Astrocyte of the spinal cord (primary cell): ENCODE results near the gene BMAL1.

Experiments
- DNase-seq: peaks from one replicate; pipeline ENCODE4 v3.0.0; 2011; ENCODE audit warnings: low read depth, low spot score
- H3K4me3 ChIP-seq: 2 replicates; pipeline ENCODE4 v1.5.1; 2011; ENCODE audit warnings: low read depth, mild to moderate bottlenecking, low read length, moderate library complexity
- in situ Hi-C: cut with HindIII; loops from 2 replicates; pipeline ENCODE4 v1.10.0; 2017; ENCODE audit warnings: low sequenced_read_pairs
- TF ChIP-seq, protein P1 (sequence below): IDR thresholded peaks from 2 replicates; pipeline ENCODE4 v1.5.1; 2012; ENCODE audit warnings: low read depth, mild to moderate bottlenecking, low read length, inconsistent platforms

BMAL1 gene

DNA sequence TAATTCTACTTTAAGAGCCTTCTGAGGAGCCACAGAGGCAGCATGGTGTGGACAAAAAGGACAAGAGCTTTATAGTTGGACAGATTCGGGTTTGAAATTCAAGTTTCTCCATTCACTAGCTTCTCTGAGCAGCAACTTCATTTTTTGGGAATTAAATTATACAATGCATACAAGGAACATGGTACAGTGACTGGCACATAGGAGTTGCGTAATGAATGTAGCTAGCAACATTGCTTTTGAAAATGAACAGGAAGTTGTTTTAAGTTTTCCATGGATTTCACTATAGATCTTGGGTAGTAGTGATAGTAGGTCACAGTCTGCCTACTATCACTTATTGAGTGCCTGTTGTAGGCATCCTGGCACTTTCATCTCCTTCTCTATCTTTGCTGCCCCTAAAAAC is 41.0 kb upstream of the BMAL1 start:
- TF ChIP-seq, protein P1, sequence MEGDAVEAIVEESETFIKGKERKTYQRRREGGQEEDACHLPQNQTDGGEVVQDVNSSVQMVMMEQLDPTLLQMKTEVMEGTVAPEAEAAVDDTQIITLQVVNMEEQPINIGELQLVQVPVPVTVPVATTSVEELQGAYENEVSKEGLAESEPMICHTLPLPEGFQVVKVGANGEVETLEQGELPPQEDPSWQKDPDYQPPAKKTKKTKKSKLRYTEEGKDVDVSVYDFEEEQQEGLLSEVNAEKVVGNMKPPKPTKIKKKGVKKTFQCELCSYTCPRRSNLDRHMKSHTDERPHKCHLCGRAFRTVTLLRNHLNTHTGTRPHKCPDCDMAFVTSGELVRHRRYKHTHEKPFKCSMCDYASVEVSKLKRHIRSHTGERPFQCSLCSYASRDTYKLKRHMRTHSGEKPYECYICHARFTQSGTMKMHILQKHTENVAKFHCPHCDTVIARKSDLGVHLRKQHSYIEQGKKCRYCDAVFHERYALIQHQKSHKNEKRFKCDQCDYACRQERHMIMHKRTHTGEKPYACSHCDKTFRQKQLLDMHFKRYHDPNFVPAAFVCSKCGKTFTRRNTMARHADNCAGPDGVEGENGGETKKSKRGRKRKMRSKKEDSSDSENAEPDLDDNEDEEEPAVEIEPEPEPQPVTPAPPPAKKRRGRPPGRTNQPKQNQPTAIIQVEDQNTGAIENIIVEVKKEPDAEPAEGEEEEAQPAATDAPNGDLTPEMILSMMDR = no peak
- in situ Hi-C loops = no loop called here
- DNase-seq = no peak
- H3K4me3 ChIP-seq = no peak overlapping the region

DNA sequence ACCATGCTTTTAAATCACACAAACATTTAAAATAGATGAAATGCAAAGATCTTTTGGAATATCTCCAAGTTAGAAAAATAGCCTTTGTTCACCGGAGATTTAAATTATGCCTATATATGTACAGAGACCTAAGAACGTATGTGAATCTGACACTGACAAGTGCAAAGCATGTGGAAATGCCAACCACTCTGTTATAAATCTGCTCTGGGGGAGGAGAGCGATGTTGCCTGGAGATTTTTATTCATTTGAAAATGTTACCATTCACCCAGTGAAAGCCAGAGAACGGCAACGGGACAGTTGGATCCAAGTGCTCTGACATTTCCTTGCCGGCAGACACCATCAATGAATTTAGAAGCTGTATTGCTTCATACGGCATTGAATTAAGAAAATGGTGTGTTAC is 39.8 kb upstream of the BMAL1 start:
- in situ Hi-C loops = no loop called here
- H3K4me3 ChIP-seq = no peak overlapping the region
- TF ChIP-seq, protein P1 = no peak
- no peak for DNase-seq

DNA sequence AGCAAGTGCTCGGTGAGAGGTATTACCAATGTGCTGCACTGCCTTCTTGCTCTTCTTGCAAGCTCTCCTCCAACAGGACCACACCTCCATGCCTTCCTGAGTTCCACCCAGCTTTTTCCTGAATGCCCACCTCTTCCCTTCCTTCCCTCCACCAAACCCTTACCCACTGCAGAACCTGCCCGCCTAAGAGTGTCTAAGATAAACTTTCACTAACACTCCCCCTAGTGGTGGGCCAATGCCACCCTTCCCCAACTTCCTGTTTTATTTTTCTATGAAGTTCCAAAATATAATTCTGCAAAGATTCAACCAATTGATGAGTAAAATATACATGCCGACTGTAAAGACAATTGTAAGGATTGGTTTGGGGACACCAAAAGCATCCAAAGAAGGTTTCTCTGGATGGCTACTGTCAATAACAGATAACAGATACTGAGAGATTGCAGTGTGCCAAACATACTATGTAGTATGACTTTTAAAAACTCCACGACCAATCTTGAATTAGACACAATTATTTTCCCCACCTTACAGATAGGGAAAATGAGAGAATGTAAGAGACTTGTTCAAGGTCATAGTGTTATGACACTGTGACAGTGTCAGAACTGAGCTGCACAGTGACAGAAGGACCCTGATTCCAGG is 38.6 kb upstream of the BMAL1 start:
- in situ Hi-C loops = no loop called here
- TF ChIP-seq, protein P1 = peak; percentile 92

DNA sequence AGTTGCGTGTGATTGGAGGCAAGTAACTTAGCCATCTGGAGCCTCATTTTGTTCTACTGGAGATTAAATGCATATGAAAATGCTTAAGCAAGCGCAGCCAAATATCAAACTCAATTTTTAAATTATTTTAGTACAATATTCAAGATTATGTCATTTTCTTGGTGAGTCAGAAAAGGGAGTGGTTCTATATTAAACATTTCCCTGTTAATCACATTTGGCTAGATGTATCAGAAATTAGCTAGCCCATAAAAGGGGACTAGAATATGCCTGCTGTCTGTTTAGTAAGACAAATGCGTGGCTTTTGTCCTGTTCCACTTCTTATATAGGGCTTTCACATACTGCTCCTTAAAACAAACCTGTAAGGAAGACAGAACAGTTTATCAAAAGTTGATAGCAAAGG is 35.0 kb upstream of the BMAL1 start:
- DNase-seq = no peak
- in situ Hi-C loops = no loop called here
- no peak overlapping the region for H3K4me3 ChIP-seq
- TF ChIP-seq, protein P1 = no peak

More for the DNA sequence above, 38.6 kb upstream of the BMAL1 start:
- H3K4me3 ChIP-seq = no peak overlapping the region
- DNase-seq = peak; percentile 33

GRCh38 chr11:13247606-13248296 is 29.8 kb upstream of the BMAL1 start:
- no peak overlapping the region for H3K4me3 ChIP-seq
- TF ChIP-seq, protein P1 = no peak
- DNase-seq = no peak
- in situ Hi-C loops = no loop called here

- in situ Hi-C loops = no loop called here
- TF ChIP-seq, protein P1 = no peak
- no peak overlapping the region for H3K4me3 ChIP-seq
- no peak for DNase-seq
Observed at GRCh38 chr11:13249177-13249576, 28.4 kb upstream of the BMAL1 start.
